Vagina (tissue), 2 donors: ENCODE results near the gene PBX1.

Experiments used
- POLR2A ChIP-seq, 2 donors: fragments of 450-650 bp; IDR thresholded peaks; one replicate each; pipeline ENCODE4 v1.6.1; 2017; ENCODE audit warnings: antibody characterized with exemption in 2 of 2, mild to moderate bottlenecking in 2 of 2, moderate library complexity in 2 of 2
- TF ChIP-seq, protein P1 (sequence below), 3 experiments: fragments of 450-650 bp in 2 of 3; fragments of 200-600 bp in 1 of 3; sonication (generic) in 1 of 3; IDR thresholded peaks; one replicate each; pipeline ENCODE4 v1.5.1; 2017 to 2019; ENCODE audit warnings: antibody characterized with exemption in 3 of 3, mild to moderate bottlenecking in 2 of 3, moderate library complexity in 2 of 3

DNA sequence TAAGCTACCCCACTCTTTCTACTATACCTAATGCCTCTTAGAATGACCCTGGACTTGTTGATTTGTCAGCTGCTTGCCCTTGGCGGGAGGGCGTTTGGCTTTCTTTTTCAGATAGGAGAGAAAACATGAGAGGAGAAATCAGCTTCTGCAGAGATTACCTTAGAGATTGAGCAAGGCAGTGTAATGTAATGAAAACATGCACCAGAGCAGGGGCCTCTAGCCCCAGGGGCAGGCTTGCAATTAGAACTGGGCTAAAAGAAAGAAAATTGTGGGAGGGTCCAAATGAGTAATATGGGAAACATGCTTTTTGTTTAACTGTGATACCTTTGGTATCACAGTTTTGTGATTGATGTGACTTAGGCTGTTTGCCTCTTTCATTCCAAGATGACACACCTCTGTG is 89.7 kb downstream of the PBX1 start:
- TF ChIP-seq POLR2A (IDR thresholded peaks at IDR 0.05): no peak
- TF ChIP-seq, protein P1, sequence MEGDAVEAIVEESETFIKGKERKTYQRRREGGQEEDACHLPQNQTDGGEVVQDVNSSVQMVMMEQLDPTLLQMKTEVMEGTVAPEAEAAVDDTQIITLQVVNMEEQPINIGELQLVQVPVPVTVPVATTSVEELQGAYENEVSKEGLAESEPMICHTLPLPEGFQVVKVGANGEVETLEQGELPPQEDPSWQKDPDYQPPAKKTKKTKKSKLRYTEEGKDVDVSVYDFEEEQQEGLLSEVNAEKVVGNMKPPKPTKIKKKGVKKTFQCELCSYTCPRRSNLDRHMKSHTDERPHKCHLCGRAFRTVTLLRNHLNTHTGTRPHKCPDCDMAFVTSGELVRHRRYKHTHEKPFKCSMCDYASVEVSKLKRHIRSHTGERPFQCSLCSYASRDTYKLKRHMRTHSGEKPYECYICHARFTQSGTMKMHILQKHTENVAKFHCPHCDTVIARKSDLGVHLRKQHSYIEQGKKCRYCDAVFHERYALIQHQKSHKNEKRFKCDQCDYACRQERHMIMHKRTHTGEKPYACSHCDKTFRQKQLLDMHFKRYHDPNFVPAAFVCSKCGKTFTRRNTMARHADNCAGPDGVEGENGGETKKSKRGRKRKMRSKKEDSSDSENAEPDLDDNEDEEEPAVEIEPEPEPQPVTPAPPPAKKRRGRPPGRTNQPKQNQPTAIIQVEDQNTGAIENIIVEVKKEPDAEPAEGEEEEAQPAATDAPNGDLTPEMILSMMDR (IDR thresholded peaks at IDR 0.05): no peak
